SK-N-SH (cell line): Measurements from ENCODE around the gene HEMK1. TPM values are rescaled to one million over a fixed set of nuclear protein-coding genes. Genes with fewer than 3 reads are reported as not detected.

Source experiments
- CTCF ChIA-PET: fragments of 300-600, 350-600 bp; formaldehyde crosslinking; extraction: SDS; loops from one replicate; lab custom pipeline; 2021; lab: Yijun Ruan, JAX
- POLR2A ChIA-PET: fragments of 350-600 bp; sonication (Branson Sonifier 250); formaldehyde crosslinking; extraction: SDS; loops from one replicate; lab custom pipeline; 2020; ENCODE audit warnings: antibody characterized with exemption, inconsistent platforms; lab: Yijun Ruan, JAX
- DNase-seq: peaks from one replicate; pipeline ENCODE4 v3.0.0; 2012
- H2AFZ ChIP-seq: fragments of 200-600 bp; sonication (generic); 2 replicates; pipeline ENCODE4 v1.8.1; 2016; ENCODE audit warnings: antibody characterized with exemption, mild to moderate bottlenecking, low read depth
- H3F3A ChIP-seq: fragments of 200-600 bp; sonication (generic); replicated peaks from 2 replicates; pipeline ENCODE3; 2016; ENCODE audit warnings: antibody characterized with exemption, mild to moderate bottlenecking; ENCODE audit not compliant: insufficient read depth
- H3K27ac ChIP-seq, 2 experiments: fragments of 200-500 bp in 1 of 2; fragments of 200-600 bp in 1 of 2; sonication (Bioruptor generic) in 1 of 2; sonication (generic), shearing (Covaris generic) in 1 of 2; 2 replicates each; pipeline versions ENCODE4 v1.5.1 to v1.6.1; 2014 to 2016; ENCODE audit warnings: low read depth in 2 of 2, inconsistent platforms in 1 of 2, low read length in 1 of 2, mild to moderate bottlenecking in 1 of 2, mixed read lengths in 1 of 2
- H3K27me3 ChIP-seq: fragments of 200-600 bp; sonication (generic), shearing (Covaris generic); 2 replicates; pipeline ENCODE4 v1.6.1; 2016; ENCODE audit warnings: mixed run types; ENCODE audit not compliant: insufficient read depth
- H3K36me3 ChIP-seq, 2 experiments: fragments of 200-500 bp in 1 of 2; fragments of 200-600 bp in 1 of 2; sonication (Bioruptor generic) in 1 of 2; sonication (generic) in 1 of 2; replicated peaks in 1 of 2; 2 replicates each; pipeline versions ENCODE3 to v1.5.1; 2014 to 2016; ENCODE audit warnings: low read length in 1 of 2, mild to moderate bottlenecking in 1 of 2; ENCODE audit not compliant: insufficient read depth in 2 of 2, control insufficient read depth in 1 of 2
- H3K4me1 ChIP-seq, 2 experiments: fragments of 200-500 bp in 1 of 2; fragments of 200-600 bp in 1 of 2; sonication (Bioruptor generic) in 1 of 2; sonication (generic), shearing (Covaris generic) in 1 of 2; 2 replicates each; pipeline versions ENCODE4 v1.5.1 to v1.6.1; 2014 to 2016; ENCODE audit warnings: low read depth in 1 of 2, low read length in 1 of 2, mixed run types in 1 of 2; ENCODE audit not compliant: insufficient read depth in 2 of 2, control insufficient read depth in 1 of 2
- H3K4me2 ChIP-seq: fragments of 200-600 bp; sonication (generic), shearing (Covaris generic); 2 replicates; pipeline ENCODE4 v1.6.1; 2017; ENCODE audit warnings: mixed run types
- H3K4me3 ChIP-seq, 2 experiments: fragments of 200-500 bp in 1 of 2; fragments of 200-600 bp in 1 of 2; sonication (Bioruptor generic) in 1 of 2; sonication (generic), shearing (Covaris generic) in 1 of 2; 2 replicates each; pipeline versions ENCODE4 v1.5.1 to v1.8.1; 2014 to 2016; ENCODE audit warnings: low read depth in 2 of 2, inconsistent platforms in 1 of 2, low read length in 1 of 2, mild to moderate bottlenecking in 1 of 2, mixed read lengths in 1 of 2, moderate library complexity in 1 of 2
- H3K79me2 ChIP-seq: fragments of 200-600 bp; sonication (generic); 2 replicates; pipeline ENCODE4 v1.8.1; 2017; ENCODE audit warnings: mild to moderate bottlenecking; ENCODE audit not compliant: insufficient read depth
- H3K9ac ChIP-seq: fragments of 200-600 bp; sonication (generic); 2 replicates; pipeline ENCODE4 v1.6.1; 2017; ENCODE audit warnings: mixed run types
- H3K9me2 ChIP-seq: fragments of 200-600 bp; sonication (generic); 2 replicates; pipeline ENCODE4 v1.6.1; 2017; ENCODE audit warnings: mixed run types
- H3K9me3 ChIP-seq: fragments of 200-600 bp; sonication (generic); 2 replicates; pipeline ENCODE4 v1.6.1; 2017; ENCODE audit warnings: mixed run types, mild to moderate bottlenecking, moderate library complexity
- H4K20me1 ChIP-seq: fragments of 200-600 bp; sonication (generic); 2 replicates; pipeline ENCODE4 v1.6.1; 2017; ENCODE audit warnings: mild to moderate bottlenecking, mixed run types; ENCODE audit not compliant: insufficient read depth
- CHD2 ChIP-seq: fragments of 150-350 bp; IDR thresholded peaks from 2 replicates; pipeline ENCODE4 v1.6.1; 2018; ENCODE audit warnings: low read length; ENCODE audit not compliant: partially characterized antibody
- EP300 ChIP-seq, 2 experiments: IDR thresholded peaks; 2 replicates each; pipeline versions ENCODE4 v1.4.0 to v1.6.1; 2012; ENCODE audit warnings: borderline replicate concordance in 1 of 2, low read depth in 1 of 2, low read length in 1 of 2
- EZH2phosphoT487 ChIP-seq: fragments of 200-600 bp; sonication (generic); IDR thresholded peaks from 2 replicates; pipeline ENCODE4 v1.6.1; 2017; ENCODE audit warnings: low read depth, mixed run types, mild to moderate bottlenecking, antibody characterized with exemption, moderate library complexity, borderline replicate concordance
- GATA2 ChIP-seq: sonication (generic); formaldehyde crosslinking; IDR thresholded peaks from 2 replicates; pipeline ENCODE4 v1.5.0; 2020; ENCODE audit warnings: mild to moderate bottlenecking, missing genetic modification reagents
- JUND ChIP-seq: IDR thresholded peaks from 2 replicates; pipeline ENCODE4 v1.4.0; 2012
- MEF2A ChIP-seq: IDR thresholded peaks from 2 replicates; pipeline ENCODE4 v1.4.0; 2012; ENCODE audit warnings: low read depth, borderline replicate concordance
- MXI1 ChIP-seq: IDR thresholded peaks from 2 replicates; pipeline ENCODE4 v1.6.1; 2012; ENCODE audit warnings: mild to moderate bottlenecking, low read depth, low read length, improper control_type of control experiment
- NRF1 ChIP-seq: IDR thresholded peaks from 2 replicates; pipeline ENCODE4 v1.6.1; 2012; ENCODE audit warnings: low read depth, mild to moderate bottlenecking, low read length
- RAD21 ChIP-seq: IDR thresholded peaks from 2 replicates; pipeline ENCODE4 v1.6.1; 2012; ENCODE audit warnings: mild to moderate bottlenecking, low read length
- RCOR1 ChIP-seq: fragments of 150-350 bp; IDR thresholded peaks from 2 replicates; pipeline ENCODE4 v1.6.1; 2017; ENCODE audit warnings: antibody characterized with exemption, low read length
- RFX5 ChIP-seq: IDR thresholded peaks from 2 replicates; pipeline ENCODE4 v1.6.1; 2012; ENCODE audit warnings: mild to moderate bottlenecking, improper control_type of control experiment, low read length
- TCF12 ChIP-seq: IDR thresholded peaks from 2 replicates; pipeline ENCODE4 v1.4.0; 2012
- WGBS: methylation state at CpG from one replicate; pipeline ENCODE4 v1.1.6; 2017; ENCODE audit warnings: low lambda C conversion rate; 5-methylcytosine and 5-hydroxymethylcytosine counted together
- polyA plus RNA-seq, 3 experiments: library from polyadenylated mRNA; depleted of rRNA; stranded (reverse); fragments of >200 nt; gene quantifications; 2 replicates each; pipeline ENCODE4 v1.2.3, GENCODE V29; 2012
- TF ChIP-seq, protein P1 (sequence below): IDR thresholded peaks from 2 replicates; pipeline ENCODE4 v1.6.1; 2012; ENCODE audit warnings: mild to moderate bottlenecking, low read depth, low read length, moderate library complexity
- TF ChIP-seq, protein P2 (sequence below): IDR thresholded peaks from 2 replicates; pipeline ENCODE4 v1.4.0; 2012; ENCODE audit warnings: low read depth, borderline replicate concordance
- TF ChIP-seq, protein P3 (sequence below): IDR thresholded peaks from 2 replicates; pipeline ENCODE4; 2012

HEMK1 gene
- polyA plus RNA-seq, 1 of the 3 experiments (the other 2 are of a cell fraction), result 15.4 TPM

DNA sequence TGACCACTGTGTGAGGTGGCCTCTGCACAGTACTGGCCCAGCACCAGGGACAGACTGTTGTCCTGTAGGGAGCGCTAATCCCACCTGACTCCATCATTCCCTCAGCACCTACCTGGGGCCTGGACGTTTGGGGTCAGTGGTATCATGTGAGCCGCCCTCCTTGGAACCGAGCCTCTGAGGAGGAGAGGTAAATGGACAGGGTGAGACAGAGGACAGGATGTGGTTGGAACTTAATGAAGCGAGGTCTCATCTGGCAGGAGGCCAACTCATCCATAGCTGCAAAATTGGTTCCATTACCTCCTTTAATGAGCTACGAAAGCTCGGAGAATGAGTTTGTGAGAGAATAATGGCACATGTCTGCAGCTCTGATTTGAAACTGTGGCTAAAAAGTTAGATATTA lies 61.6 kb downstream of the HEMK1 start:
- Histone ChIP-seq H3K4me1 (peaks cover 6 to 43% of the 10 kb centered on the region in 2 experiments; a peak in 3 of 4 replicates), H3K27ac (peak overlapping the region in 1 of 2 experiments; percentile 74; a peak in 1 of 4 replicates), H3K79me2 (no peaks in the 10 kb centered on the region; the same call in 1 of the 2 replicates), H3F3A (no peaks in the 10 kb centered on the region), H3K36me3 (no peaks in the 10 kb centered on the region), H3K4me3 (no peak overlapping the region), H4K20me1 (no peaks in the 10 kb centered on the region), H3K27me3 (no peaks in the 10 kb centered on the region), H3K4me2 (no peak overlapping the region), H3K9me3 (no peaks in the 10 kb centered on the region), H3K9ac (no peak overlapping the region)
- CTCF ChIA-PET, result interaction anchor here (0.9 to 14.3 kb wide), 7 partner anchors 9 to 758 kb away, joined by 3 to 162 read pairs (median 4); partner anchors contain the start of gene MAPKAPK3
- POLR2A ChIA-PET, result no interaction called here
- 69% methylated on average over 7 of the region's 7 CpGs for WGBS
- DNase-seq, result no peak
- TF ChIP-seq NRF1 (no peak), EZH2phosphoT487 (no peak), TCF12 (no peak), JUND (no peak), RAD21 (no peak)
- TF ChIP-seq, protein P1, sequence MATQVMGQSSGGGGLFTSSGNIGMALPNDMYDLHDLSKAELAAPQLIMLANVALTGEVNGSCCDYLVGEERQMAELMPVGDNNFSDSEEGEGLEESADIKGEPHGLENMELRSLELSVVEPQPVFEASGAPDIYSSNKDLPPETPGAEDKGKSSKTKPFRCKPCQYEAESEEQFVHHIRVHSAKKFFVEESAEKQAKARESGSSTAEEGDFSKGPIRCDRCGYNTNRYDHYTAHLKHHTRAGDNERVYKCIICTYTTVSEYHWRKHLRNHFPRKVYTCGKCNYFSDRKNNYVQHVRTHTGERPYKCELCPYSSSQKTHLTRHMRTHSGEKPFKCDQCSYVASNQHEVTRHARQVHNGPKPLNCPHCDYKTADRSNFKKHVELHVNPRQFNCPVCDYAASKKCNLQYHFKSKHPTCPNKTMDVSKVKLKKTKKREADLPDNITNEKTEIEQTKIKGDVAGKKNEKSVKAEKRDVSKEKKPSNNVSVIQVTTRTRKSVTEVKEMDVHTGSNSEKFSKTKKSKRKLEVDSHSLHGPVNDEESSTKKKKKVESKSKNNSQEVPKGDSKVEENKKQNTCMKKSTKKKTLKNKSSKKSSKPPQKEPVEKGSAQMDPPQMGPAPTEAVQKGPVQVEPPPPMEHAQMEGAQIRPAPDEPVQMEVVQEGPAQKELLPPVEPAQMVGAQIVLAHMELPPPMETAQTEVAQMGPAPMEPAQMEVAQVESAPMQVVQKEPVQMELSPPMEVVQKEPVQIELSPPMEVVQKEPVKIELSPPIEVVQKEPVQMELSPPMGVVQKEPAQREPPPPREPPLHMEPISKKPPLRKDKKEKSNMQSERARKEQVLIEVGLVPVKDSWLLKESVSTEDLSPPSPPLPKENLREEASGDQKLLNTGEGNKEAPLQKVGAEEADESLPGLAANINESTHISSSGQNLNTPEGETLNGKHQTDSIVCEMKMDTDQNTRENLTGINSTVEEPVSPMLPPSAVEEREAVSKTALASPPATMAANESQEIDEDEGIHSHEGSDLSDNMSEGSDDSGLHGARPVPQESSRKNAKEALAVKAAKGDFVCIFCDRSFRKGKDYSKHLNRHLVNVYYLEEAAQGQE, result no peak
- TF ChIP-seq, protein P2, sequence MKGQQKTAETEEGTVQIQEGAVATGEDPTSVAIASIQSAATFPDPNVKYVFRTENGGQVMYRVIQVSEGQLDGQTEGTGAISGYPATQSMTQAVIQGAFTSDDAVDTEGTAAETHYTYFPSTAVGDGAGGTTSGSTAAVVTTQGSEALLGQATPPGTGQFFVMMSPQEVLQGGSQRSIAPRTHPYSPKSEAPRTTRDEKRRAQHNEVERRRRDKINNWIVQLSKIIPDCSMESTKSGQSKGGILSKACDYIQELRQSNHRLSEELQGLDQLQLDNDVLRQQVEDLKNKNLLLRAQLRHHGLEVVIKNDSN, result no peak
- TF ChIP-seq, all 33 proteins: peak for 0
- H3K9me2 ChIP-seq, result no peaks in the 10 kb centered on the region
- H2AFZ ChIP-seq, result no peak overlapping the region

DNA sequence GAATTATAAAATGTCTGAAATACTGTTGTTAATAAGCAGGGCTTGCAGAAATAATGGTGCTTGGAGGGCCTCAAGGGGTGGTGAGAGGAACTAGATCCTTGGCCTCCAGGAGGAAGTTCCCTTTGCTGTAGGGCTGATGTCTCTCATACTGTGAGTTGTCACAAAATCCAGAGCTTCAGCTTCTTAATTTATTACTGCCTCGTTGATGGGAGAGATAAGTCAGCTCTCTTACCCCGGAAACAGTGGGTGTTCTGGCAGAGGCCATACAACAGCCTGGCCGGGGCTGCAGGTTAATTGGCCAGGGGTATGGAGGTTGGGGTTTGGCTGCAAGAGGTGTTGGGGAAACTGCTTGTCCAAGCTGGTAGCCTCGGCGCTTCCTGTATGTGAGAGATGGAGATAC lies 63.1 kb downstream of the HEMK1 start:
- H3K79me2 ChIP-seq, result no peaks in the 10 kb centered on the region; the same call in 1 of the 2 replicates
- no peaks in the 10 kb centered on the region for H4K20me1 ChIP-seq
- 50% methylated on average over 5 of the region's 5 CpGs for WGBS
- no peak overlapping the region for H3K9ac ChIP-seq
- no peaks in the 10 kb centered on the region for H3F3A ChIP-seq
- H3K4me1 ChIP-seq, result peaks cover 3 to 41% of the 10 kb centered on the region in 2 experiments; a peak in 3 of 4 replicates
- no peak overlapping the region for H3K4me3 ChIP-seq
- no peak overlapping the region for H3K4me2 ChIP-seq
- H3K36me3 ChIP-seq, result no peaks in the 10 kb centered on the region
- no peaks in the 10 kb centered on the region for H3K9me2 ChIP-seq
- ChIA-PET POLR2A (interaction anchor here (1.0 kb wide), 1 partner anchor 752 kb away, joined by 3 read pairs; the partner anchor contains the start of gene MANF), CTCF (interaction anchor here (0.6 to 14.3 kb wide), 12 partner anchors 9 to 758 kb away, joined by 3 to 162 read pairs (median 3); partner anchors contain the start of genes MAPKAPK3 and RBM15B)
- H3K27ac ChIP-seq, result peak overlapping the region in 1 of 2 experiments; percentile 74; a peak in 2 of 4 replicates
- no peaks in the 10 kb centered on the region for H3K27me3 ChIP-seq
- no peak overlapping the region for H2AFZ ChIP-seq
- TF ChIP-seq RAD21, result peak; percentile 33; the same call in 1 of the 2 replicates
- TF ChIP-seq EP300 (IDR thresholded peaks at IDR 0.05; ENCODE audit: borderline replicate concordance in 1 of 2, low read depth in 1 of 2, low read length in 1 of 2), result peak in 1 of 2 experiments; percentile 78; a peak in 2 of 4 replicates
- peak; percentile 92 for TF ChIP-seq GATA2 (CRISPR knock-in tag)
- TF ChIP-seq TCF12, result no peak
- TF ChIP-seq, protein P3, sequence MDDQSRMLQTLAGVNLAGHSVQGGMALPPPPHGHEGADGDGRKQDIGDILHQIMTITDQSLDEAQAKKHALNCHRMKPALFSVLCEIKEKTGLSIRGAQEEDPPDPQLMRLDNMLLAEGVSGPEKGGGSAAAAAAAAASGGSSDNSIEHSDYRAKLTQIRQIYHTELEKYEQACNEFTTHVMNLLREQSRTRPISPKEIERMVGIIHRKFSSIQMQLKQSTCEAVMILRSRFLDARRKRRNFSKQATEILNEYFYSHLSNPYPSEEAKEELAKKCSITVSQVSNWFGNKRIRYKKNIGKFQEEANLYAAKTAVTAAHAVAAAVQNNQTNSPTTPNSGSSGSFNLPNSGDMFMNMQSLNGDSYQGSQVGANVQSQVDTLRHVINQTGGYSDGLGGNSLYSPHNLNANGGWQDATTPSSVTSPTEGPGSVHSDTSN, result peak; percentile 15; the same call in 1 of the 2 replicates
- TF ChIP-seq RFX5, result no peak
- TF ChIP-seq RCOR1, result peak; percentile 60
- no peak for TF ChIP-seq MEF2A
- peak; percentile 45 for TF ChIP-seq CHD2
- TF ChIP-seq MXI1, result 0 out of 2 replicates have a peak, but pooled peaks have one; percentile 17
- no peaks in the 10 kb centered on the region for H3K9me3 ChIP-seq
- DNase-seq, result peak; percentile 76
